ENCODE data around the gene DPPA3.
"Not testable (repeated sequence)": the region's sequence is repeated elsewhere in the genome, so short reads cannot be mapped to it uniquely, and the experiment has no call there.

The DPPA3 gene

GRCh38 chr12:7731486-7731885 lies 20.3 kb downstream of the DPPA3 start:
- no peak for DNase-seq

GRCh38 chr12:7732993-7733392 lies 21.8 kb downstream of the DPPA3 start:
- no peak for DNase-seq

DNA sequence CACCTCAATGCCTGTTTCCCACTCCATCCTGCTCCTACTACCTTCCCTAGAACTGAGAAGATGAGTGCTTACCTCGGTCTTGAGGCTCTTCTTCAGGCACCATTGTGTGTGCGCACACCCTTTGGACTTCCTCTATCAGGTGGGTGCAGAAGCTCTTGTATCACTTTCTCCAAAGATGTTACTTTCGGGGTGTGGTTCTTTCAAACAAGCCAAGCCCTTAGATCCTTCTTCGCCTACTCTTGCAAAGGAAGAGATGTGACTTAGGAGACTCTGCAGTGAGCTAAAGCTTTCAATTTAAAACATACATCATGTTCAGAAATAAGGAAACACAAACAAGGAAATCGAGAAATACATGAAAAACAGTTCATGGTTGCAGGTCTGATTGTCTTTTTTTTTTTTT lies 36.0 kb downstream of the DPPA3 start, which contains the start of gene CLEC4C:
CLEC4C (minus strand) TSS at position 130 of the 400 bp plus-strand sequence; CDS start at position 103, 27 bp downstream.
- no peak for DNase-seq

DNA sequence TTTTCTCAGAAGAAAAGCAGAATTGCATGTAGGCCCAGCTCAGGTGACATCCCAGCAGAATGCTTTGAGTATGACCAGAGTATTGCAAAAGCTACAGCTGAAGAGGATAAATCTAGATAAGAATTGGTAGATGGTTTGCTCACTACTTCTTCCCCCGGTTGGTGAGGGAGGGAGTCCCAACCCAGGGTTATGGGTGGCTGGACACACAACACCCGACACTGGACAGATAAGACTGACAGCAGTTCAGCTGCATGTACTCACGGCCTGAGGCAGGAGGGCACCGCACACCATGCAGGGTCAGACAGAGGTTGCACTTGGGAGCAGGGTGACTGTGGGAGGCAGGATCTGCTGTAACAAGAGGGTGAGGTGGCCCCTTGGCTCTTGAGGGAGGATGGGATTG lies 37.6 kb downstream of the DPPA3 start:
- no peak for DNase-seq

- no peak for DNase-seq
Measured at GRCh38 chr12:7749442-7749841, 38.2 kb downstream of the DPPA3 start.

DNA sequence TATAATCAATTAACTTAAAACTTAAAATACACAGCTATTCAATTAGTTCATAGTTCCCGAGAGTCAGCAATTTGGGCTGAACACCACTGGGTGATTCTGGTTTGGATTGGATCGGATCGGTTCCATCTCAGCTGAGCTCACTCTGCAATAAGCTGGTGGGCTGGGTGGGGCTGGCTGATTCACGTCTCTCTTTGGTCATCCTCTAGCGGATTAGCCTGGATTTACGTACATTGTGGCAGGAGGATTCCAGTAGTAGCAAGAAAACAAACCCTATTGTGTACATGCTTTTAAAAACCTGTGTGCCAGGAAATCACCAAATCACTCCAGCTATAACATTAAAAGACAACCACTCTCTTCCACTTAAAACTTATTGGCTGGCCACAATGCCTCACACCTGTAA lies 39.1 kb downstream of the DPPA3 start:
- no peak for DNase-seq

DNA sequence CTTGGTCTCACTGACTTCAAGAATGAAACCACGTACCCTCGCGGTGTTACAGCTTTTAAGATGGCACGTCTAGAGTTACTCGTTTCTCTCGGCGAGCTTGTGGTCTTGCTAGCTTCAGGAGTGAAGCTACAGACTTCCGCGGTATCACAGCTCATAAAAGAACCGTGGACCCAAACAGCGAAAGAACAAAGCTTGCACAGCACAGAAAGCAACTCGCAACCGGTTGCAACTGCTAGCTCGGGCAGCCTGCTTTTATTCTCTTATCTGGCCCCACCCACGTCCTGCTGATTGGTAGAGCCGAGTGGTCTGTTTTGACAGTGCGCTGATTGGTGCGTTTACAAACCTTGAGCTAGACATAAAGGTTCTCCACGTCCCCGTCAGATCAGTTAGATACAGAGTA lies 40.2 kb downstream of the DPPA3 start:
- DNase-seq = no peak

DNA sequence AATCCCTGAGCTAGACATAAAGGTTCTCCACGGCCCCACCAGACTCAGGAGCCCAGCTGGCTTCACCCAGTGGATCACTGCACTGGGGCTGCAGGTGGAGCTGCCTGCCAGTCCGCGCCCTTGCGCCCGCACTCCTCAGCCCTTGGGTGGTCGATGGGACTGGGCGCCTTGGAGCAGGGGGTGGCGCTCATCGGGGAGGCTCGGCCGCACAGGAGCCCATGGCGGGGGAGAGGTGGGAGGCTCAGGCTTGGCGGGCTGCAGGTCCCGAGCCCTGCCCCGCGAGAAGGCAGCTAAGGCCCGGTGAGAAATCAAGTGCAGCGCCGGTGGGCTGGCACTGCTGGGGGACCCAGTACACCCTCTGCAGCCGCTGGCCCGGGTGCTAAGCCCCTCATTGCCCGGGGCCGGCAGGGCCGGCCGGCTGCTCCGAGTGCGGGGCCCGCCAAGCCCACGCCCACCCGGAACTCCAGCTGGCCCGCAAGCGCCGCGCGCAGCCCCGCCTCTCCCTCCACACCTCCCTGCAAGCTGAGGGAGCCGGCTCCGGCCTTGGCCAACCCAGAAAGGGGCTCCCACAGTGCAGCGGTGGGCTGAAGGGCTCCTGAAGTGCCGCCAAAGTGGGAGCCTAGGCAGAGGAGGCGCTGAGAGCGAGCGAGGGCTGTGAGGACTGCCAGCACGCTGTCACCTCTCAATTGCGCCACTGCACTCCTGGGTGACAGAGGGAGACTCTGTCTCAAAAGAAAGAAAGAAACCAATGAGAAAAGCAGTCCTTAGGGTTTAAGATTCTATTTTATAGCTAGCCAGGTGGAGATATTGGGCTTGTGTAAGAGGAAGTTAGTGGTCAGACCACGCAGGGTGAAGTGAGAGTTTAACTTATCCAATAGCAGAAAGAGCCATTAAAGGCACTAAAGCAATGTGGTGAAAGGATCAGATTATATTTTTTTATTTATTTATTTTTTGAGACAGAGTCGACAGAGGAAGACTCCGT lies 41.0 kb downstream of the DPPA3 start:
- DNase-seq = not testable (repeated sequence)

DNA sequence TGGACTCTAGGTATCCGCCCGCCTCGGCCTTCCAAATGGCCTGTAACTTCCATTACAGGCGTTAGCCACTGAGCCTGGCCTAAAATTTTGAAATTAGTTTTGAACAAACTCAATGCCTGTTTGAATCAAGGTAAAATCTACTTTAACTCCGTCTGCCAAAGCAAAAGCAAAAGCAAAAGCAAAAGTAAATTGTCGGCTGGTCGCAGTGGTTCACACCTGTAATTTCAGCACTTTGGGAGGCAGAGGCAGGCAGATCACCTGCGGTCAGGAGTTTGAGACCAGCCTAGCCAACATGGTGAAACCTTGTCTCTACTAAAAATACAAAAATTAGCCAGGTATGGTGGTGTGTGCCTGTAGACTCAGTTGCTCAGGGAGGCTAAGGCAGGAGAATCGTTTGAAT lies 44.4 kb downstream of the DPPA3 start:
- not testable (repeated sequence) for DNase-seq

- DNase-seq = no peak
Measured at GRCh38 chr12:7756993-7757392, 45.8 kb downstream of the DPPA3 start.

DNA sequence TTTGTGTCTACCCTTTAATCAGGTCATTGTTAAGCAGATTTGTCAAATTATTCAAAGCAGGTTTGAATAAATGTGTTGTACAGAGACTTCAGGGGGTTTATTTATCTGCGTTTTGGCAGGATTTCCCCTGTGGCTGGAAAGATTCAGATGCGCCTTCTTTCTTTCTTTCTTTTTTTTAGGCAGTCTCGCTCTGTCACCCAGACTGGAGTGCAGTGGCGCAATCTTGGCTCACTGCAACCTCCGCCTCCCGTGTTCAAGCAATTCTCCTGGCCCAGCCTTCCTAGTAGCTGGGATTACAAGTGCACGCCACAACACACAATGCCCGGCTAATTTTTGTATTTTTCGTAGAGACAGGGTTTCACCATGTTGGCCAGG lies 47.5 kb downstream of the DPPA3 start:
- DNase-seq = no peak
